H1 (cell line): ENCODE measurements around the gene SAXO1. TPM values are rescaled to one million over a fixed set of nuclear protein-coding genes. Genes with fewer than 3 reads are reported as not detected.

Experiments
- BCL11A ChIP-seq, 2 experiments: IDR thresholded peaks; one replicate each; pipeline ENCODE4 v1.6.1; 2011; ENCODE audit warnings: low read depth in 2 of 2, low read length in 2 of 2, mild to moderate bottlenecking in 2 of 2
- BRCA1 ChIP-seq: IDR thresholded peaks from 2 replicates; pipeline ENCODE4 v1.6.1; 2012; ENCODE audit warnings: low read depth, low read length, improper control_type of control experiment
- CBX5 ChIP-seq: fragments of 300-800, 300-1000 bp; sonication (generic); IDR thresholded peaks from 2 replicates; pipeline ENCODE4 v1.7.1; 2016; ENCODE audit warnings: antibody characterized with exemption, low read length, low read depth
- CBX8 ChIP-seq: fragments of 300-800, 300-1000 bp; sonication (generic); IDR thresholded peaks from 2 replicates; pipeline ENCODE4 v1.7.1; 2016; ENCODE audit warnings: low read depth, low read length, borderline replicate concordance
- HDAC2 ChIP-seq, 2 experiments: fragments of 300-600 bp in 1 of 2; sonication (generic) in 1 of 2; IDR thresholded peaks; 2 replicates each; pipeline ENCODE4 v1.6.1; 2011 to 2012; ENCODE audit warnings: low read depth in 2 of 2, low read length in 2 of 2, mild to moderate bottlenecking in 2 of 2, moderate library complexity in 2 of 2, borderline replicate concordance in 1 of 2, inconsistent platforms in 1 of 2
- JUN ChIP-seq: IDR thresholded peaks from 2 replicates; pipeline ENCODE4 v1.6.1; 2011; ENCODE audit warnings: low read depth, mild to moderate bottlenecking, improper control_type of control experiment, low read length
- JUND ChIP-seq: IDR thresholded peaks from 2 replicates; pipeline ENCODE4 v1.6.1; 2011; ENCODE audit warnings: mild to moderate bottlenecking, improper control_type of control experiment, low read length
- NANOG ChIP-seq: IDR thresholded peaks from 2 replicates; pipeline ENCODE4 v1.6.1; 2011; ENCODE audit warnings: low read length, low read depth, mild to moderate bottlenecking, inconsistent platforms; ENCODE audit not compliant: insufficient read depth, poor library complexity, severe bottlenecking
- POU5F1 ChIP-seq: IDR thresholded peaks from 2 replicates; pipeline ENCODE4 v1.6.1; 2011; ENCODE audit warnings: low read depth, mild to moderate bottlenecking, low read length, moderate library complexity
- SIN3A ChIP-seq, 2 experiments: IDR thresholded peaks in 1 of 2; conservative IDR thresholded peaks in 1 of 2; 2 replicates each; pipeline ENCODE4 v1.6.1; 2011 to 2012; ENCODE audit warnings: low read length in 2 of 2, improper control_type of control experiment in 1 of 2, low read depth in 1 of 2, mild to moderate bottlenecking in 1 of 2
- SIX5 ChIP-seq: IDR thresholded peaks from 2 replicates; pipeline ENCODE4 v1.6.1; 2011; ENCODE audit warnings: mild to moderate bottlenecking, low read depth, low read length
- polyA plus RNA-seq, 7 experiments: library from polyadenylated mRNA; depleted of rRNA in 3 of 7; stranded (reverse) in 5 of 7; unstranded in 2 of 7; fragments of >200 nt in 5 of 7; fragments of 200-250 nt in 2 of 7; gene quantifications; 1 replicate in 5 of 7; 2 replicates in 1 of 7; 4 replicates in 1 of 7; pipeline versions ENCODE4 v1.2.1 to v1.2.3, GENCODE V29; 2011 to 2013; ENCODE audit warnings: missing spikeins in 2 of 7, mixed read lengths in 2 of 7
- total RNA-seq: library from RNA; stranded (reverse); fragmentation: NEBNext Ultra II Directional; extraction: Animal tissue kit (Norgen Biotek cat#: 25700); gene quantifications from 2 replicates; pipeline ENCODE4 v1.2.1, GENCODE V29; 2021
- TF ChIP-seq, protein P1 (sequence below): fragments of 300-600 bp; sonication (generic); IDR thresholded peaks from 2 replicates; pipeline ENCODE4 v1.7.1; 2012; ENCODE audit warnings: low read length, moderate library complexity, mild to moderate bottlenecking, inconsistent platforms; ENCODE audit not compliant: insufficient replicate concordance

Gene SAXO1
- total and polyA plus RNA-seq, 2 of the 8 experiments (the other 6 are each of a cell fraction or from before 2014, with no cell fraction given) = 0.11 to 0.20 TPM

DNA sequence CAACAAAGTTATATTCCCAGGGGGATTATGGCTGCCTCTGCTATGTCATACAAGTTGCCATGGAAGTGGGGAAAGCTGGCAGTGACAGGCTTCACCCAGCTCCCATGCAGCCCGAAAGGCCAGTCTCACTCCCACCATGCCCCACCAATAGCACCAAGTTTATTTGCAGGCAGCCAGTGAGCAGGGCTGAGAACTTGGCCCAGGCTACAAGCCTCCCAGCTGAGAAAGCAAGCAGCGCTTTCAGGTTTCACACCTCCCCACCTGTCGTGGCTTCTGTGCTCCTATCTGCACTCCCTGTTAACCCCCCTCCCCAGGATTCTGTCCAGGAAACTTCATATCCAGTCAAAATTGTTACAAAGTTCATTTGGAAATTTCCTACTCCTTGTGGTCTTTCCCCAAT is 155.0 kb downstream of the SAXO1 start (continued):
- TF ChIP-seq, protein P1, sequence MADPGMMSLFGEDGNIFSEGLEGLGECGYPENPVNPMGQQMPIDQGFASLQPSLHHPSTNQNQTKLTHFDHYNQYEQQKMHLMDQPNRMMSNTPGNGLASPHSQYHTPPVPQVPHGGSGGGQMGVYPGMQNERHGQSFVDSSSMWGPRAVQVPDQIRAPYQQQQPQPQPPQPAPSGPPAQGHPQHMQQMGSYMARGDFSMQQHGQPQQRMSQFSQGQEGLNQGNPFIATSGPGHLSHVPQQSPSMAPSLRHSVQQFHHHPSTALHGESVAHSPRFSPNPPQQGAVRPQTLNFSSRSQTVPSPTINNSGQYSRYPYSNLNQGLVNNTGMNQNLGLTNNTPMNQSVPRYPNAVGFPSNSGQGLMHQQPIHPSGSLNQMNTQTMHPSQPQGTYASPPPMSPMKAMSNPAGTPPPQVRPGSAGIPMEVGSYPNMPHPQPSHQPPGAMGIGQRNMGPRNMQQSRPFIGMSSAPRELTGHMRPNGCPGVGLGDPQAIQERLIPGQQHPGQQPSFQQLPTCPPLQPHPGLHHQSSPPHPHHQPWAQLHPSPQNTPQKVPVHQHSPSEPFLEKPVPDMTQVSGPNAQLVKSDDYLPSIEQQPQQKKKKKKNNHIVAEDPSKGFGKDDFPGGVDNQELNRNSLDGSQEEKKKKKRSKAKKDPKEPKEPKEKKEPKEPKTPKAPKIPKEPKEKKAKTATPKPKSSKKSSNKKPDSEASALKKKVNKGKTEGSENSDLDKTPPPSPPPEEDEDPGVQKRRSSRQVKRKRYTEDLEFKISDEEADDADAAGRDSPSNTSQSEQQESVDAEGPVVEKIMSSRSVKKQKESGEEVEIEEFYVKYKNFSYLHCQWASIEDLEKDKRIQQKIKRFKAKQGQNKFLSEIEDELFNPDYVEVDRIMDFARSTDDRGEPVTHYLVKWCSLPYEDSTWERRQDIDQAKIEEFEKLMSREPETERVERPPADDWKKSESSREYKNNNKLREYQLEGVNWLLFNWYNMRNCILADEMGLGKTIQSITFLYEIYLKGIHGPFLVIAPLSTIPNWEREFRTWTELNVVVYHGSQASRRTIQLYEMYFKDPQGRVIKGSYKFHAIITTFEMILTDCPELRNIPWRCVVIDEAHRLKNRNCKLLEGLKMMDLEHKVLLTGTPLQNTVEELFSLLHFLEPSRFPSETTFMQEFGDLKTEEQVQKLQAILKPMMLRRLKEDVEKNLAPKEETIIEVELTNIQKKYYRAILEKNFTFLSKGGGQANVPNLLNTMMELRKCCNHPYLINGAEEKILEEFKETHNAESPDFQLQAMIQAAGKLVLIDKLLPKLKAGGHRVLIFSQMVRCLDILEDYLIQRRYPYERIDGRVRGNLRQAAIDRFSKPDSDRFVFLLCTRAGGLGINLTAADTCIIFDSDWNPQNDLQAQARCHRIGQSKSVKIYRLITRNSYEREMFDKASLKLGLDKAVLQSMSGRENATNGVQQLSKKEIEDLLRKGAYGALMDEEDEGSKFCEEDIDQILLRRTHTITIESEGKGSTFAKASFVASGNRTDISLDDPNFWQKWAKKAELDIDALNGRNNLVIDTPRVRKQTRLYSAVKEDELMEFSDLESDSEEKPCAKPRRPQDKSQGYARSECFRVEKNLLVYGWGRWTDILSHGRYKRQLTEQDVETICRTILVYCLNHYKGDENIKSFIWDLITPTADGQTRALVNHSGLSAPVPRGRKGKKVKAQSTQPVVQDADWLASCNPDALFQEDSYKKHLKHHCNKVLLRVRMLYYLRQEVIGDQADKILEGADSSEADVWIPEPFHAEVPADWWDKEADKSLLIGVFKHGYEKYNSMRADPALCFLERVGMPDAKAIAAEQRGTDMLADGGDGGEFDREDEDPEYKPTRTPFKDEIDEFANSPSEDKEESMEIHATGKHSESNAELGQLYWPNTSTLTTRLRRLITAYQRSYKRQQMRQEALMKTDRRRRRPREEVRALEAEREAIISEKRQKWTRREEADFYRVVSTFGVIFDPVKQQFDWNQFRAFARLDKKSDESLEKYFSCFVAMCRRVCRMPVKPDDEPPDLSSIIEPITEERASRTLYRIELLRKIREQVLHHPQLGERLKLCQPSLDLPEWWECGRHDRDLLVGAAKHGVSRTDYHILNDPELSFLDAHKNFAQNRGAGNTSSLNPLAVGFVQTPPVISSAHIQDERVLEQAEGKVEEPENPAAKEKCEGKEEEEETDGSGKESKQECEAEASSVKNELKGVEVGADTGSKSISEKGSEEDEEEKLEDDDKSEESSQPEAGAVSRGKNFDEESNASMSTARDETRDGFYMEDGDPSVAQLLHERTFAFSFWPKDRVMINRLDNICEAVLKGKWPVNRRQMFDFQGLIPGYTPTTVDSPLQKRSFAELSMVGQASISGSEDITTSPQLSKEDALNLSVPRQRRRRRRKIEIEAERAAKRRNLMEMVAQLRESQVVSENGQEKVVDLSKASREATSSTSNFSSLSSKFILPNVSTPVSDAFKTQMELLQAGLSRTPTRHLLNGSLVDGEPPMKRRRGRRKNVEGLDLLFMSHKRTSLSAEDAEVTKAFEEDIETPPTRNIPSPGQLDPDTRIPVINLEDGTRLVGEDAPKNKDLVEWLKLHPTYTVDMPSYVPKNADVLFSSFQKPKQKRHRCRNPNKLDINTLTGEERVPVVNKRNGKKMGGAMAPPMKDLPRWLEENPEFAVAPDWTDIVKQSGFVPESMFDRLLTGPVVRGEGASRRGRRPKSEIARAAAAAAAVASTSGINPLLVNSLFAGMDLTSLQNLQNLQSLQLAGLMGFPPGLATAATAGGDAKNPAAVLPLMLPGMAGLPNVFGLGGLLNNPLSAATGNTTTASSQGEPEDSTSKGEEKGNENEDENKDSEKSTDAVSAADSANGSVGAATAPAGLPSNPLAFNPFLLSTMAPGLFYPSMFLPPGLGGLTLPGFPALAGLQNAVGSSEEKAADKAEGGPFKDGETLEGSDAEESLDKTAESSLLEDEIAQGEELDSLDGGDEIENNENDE = no peak
- TF ChIP-seq POU5F1 (no peak), CBX8 (no peak), NANOG (no peak), JUN (no peak), BRCA1 (no peak), SIX5 (no peak), JUND (no peak), SIN3A (conservative IDR thresholded peaks at IDR 0.05 in 1 of 2, IDR thresholded peaks at IDR 0.05 in 1 of 2; ENCODE audit: low read depth in 1 of 2, low read length in 2 of 2) (no peak), BCL11A (IDR thresholded peaks at IDR 0.05; ENCODE audit: low read depth in 2 of 2, low read length in 2 of 2) (no peak), HDAC2 (IDR thresholded peaks at IDR 0.05; ENCODE audit: borderline replicate concordance in 1 of 2, low read depth in 2 of 2, low read length in 2 of 2) (no peak), CBX5 (no peak)
